GM18505 (cell line): ENCODE measurements around the gene SAP30.

Experiments
- ATAC-seq: cut with Tn5 transposase; IDR thresholded peaks from one replicate; pipeline ENCODE4 v1.9.1; 2021; ENCODE audit not compliant: unreplicated experiment
- POLR2A ChIP-seq: IDR thresholded peaks from 4 replicates; pipeline ENCODE4 v1.6.1; 2011; ENCODE audit warnings: borderline replicate concordance; ENCODE audit not compliant: insufficient read depth, insufficient read length; ENCODE audit errors: extremely low read depth

SAP30 gene, protein sequence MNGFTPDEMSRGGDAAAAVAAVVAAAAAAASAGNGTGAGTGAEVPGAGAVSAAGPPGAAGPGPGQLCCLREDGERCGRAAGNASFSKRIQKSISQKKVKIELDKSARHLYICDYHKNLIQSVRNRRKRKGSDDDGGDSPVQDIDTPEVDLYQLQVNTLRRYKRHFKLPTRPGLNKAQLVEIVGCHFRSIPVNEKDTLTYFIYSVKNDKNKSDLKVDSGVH

GRCh38 chr4:173370477-173371291, at the start of gene SAP30:
Gene SAP30, plus strand, starts transcription at chr4:173370954. Its CDS starts 229 bp downstream, at chr4:173371183.
- TF ChIP-seq POLR2A, result peak; percentile 98
- ATAC-seq, result peak; percentile 68

- ATAC-seq, result no peak
- no peak for TF ChIP-seq POLR2A
Observed at GRCh38 chr4:173325007-173325736, 45.6 kb upstream of the SAP30 start.

DNA sequence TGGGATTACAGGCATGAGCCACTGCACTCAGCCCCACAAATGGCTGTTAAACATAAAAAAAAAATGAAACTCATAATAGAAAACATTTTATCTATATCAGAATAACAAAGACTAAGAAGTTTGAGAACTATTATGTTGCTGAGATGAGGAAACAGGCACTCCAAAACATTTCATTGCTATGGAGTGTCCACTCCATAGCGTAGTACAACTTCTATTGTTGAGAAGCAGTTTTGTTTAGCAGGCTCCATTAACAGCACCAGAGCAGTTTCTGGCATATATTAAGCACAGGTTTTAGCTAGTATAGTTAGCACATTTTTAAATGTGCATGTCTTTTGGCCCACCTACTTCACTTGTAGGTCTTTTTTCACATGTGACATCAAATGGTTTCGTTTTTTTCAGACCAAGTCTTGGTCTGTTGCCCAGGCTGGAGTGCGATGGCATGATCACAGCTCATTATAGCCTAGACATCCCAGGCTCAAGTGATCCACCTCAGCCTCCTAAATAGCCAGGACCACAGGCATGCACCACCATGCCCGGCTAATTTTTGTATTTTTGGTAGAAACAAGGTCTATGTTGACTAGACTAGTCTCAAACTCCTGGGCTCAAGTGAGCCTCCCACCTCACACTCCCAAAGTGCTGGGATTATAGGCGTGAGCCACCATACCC, 42.4 kb upstream of the SAP30 start:
- ATAC-seq, result no peak
- TF ChIP-seq POLR2A, result no peak

DNA sequence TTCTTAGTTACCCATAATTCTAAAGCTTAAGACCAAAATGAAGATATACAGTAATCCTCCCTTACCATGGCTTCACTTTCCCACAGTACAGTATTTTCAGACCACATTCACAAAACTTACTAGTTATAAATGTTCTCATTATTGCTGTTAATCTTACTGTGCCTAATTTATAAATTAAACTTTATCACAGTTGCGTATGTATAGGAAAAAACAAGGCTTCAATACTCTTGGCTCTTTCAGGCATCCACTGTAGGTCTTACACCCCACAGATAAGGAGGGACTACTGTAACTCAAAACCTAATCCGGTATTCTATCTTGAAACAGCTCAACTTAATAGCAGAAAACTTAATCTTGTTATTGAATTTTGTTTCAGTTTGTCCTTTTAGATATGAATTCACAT, 40.2 kb upstream of the SAP30 start:
- TF ChIP-seq POLR2A, result no peak
- ATAC-seq, result no peak

DNA sequence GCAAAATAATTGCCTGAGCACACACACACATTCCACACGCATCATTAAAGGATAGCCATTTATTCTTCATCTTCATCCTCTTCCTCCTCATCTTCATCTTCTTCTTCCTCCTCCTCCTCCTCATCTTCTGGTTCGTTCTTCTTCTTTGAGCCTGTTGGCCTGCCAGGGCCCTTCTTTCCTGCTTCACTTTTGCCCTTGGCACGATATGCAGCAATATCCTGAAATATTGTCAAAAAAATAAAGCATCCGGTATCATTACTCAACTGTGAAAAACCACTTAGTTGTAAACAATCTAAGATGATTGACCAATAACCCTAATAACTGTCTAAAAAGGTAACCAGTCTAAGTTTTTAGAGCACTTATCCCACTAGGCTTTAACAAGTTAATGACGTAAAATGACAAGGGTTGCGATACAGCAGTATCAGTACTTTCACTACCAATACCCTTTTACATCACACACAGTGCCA, 38.7 kb upstream of the SAP30 start:
- peak; percentile 24 for TF ChIP-seq POLR2A
- ATAC-seq, result no peak

GRCh38 chr4:173332963-173333657, 37.6 kb upstream of the SAP30 start:
- no peak for TF ChIP-seq POLR2A
- no peak for ATAC-seq

- no peak for TF ChIP-seq POLR2A
- peak; percentile 1 for ATAC-seq
Observed at GRCh38 chr4:173333658-173334084, 37.1 kb upstream of the SAP30 start.

DNA sequence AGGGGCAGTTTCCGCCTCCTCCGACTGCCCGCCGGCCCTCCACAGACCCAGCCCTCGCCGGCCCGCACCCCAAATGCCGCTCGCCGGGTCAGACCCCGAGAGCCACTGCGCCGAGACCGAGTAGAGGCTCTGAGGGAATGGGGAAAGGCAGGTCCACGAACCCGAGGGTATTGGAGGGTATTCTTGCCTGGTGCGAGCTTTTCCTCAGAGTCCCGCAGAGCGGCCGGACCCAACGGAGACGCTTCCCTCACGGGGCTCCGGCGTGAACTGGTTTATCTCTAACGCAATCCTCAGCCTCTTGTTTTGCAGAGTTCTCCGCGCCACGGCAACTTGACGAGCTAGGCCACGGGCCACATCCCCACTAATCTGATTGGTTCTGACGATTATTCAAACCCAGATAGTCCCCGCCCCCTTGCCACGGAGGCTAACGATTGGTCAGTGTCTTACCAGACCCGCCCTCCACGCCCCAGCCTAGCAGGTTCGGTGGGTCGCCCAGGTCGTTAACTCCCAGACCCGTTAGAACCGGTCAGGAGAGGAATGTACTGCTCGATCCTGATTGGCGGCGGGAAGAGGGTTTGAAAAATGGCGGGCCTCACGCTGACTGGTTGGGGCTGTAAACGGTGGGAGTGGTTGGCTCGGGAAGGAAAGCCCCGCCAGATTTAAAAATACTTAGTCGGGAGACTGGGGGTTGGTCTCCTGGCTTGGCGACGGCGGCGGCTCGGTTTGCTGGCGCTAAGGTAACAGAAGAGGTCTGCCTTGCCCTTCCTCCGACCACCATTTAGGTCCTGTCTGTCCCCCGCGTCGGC, 36.5 kb upstream of the SAP30 start, which contains the start of gene HMGB2:
Gene HMGB2 (minus strand): TSS at position 274 of the 806 bp plus-strand sequence. CDS start 709 bp downstream, outside the sequence.
- peak; percentile 91 for ATAC-seq
- peak; percentile 99 for TF ChIP-seq POLR2A

DNA sequence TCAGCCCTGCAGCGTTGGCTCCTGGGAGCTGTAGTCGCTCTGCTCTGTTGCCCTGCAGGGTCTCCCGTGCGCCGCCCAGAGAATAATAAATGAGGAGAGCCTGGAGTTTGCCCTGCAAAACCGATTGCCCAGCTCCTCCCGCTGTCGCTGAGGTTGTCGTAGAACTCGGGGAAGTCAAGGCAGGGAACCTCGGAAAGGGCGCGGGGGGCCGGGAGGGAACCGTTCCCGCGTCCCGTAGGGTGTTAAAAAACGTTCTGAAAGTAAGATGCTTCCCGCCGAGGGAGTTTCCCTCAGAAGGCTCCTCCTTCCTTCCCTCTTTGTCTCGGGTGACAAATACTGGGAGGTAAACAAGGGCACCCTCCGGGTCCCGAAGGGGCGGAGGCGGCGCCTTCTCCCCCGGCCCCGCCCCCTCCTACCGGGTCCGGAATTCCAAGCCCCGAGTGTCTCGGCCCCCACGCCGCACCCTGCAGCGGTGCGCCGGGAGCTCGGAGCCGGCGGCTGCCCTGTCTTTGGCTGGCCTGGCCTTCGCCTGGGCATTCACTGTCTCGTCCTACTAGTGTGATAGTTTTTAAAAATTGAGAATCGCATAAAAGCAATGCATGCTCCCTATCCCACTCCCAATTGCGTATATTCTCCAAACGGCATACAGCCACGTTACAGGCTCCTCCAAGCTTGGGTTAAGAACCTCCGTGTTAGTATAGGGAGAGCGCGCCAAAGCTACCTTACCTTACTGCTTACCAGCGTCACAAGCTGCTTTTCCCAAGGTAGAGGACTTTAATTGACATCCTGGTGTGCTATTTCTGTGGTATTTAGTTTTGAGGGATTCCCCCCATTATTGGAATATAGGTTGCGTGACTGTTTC, 35.6 kb upstream of the SAP30 start:
- peak; percentile 36 for ATAC-seq
- peak; percentile 52 for TF ChIP-seq POLR2A

GRCh38 chr4:173337463-173337862, 33.3 kb upstream of the SAP30 start:
- ATAC-seq, result no peak

More at GRCh38 chr4:173337463-173337862, 33.3 kb upstream of the SAP30 start:
- no peak for TF ChIP-seq POLR2A
